GM23338 (cell line): Measurements from ENCODE around the gene PTPRN2. TPM values are rescaled to one million over a fixed set of nuclear protein-coding genes. Genes with fewer than 3 reads are reported as not detected.

ENCODE experiments used
- ATAC-seq: fragments of 200-7000 bp; cut with Tn5 transposase; 3 replicates; pipeline ENCODE4 v1.9.1; 2020
- DNase-seq: peaks from one replicate; pipeline ENCODE4 v3.0.0-alpha.2; 2015; ENCODE audit warnings: low spot score
- H2AFZ ChIP-seq: fragments of 200-600 bp; sonication (generic); 2 replicates; pipeline ENCODE4 v1.8.0; 2016; ENCODE audit warnings: antibody characterized with exemption, mild to moderate bottlenecking, moderate library complexity
- H3F3A ChIP-seq: fragments of 200-600 bp; sonication (generic); replicated peaks from 2 replicates; pipeline ENCODE4 v1.8.0; 2017; ENCODE audit warnings: antibody characterized with exemption, mixed run types, low read depth
- H3K27ac ChIP-seq: fragments of 200-600 bp; sonication (generic); 2 replicates; pipeline ENCODE4 v1.6.1; 2016; ENCODE audit warnings: low read depth
- H3K27me3 ChIP-seq: fragments of 200-600 bp; sonication (generic); 2 replicates; pipeline ENCODE4 v1.8.0; 2016; ENCODE audit warnings: mild to moderate bottlenecking, mixed run types, moderate library complexity; ENCODE audit not compliant: insufficient read depth
- H3K36me3 ChIP-seq: fragments of 200-600 bp; sonication (generic); 2 replicates; pipeline ENCODE4 v1.8.0; 2016; ENCODE audit warnings: mild to moderate bottlenecking; ENCODE audit not compliant: insufficient read depth
- H3K4me1 ChIP-seq: fragments of 200-600 bp; sonication (generic); 2 replicates; pipeline ENCODE4 v1.8.0; 2016; ENCODE audit warnings: mild to moderate bottlenecking, moderate library complexity; ENCODE audit not compliant: insufficient read depth
- H3K4me2 ChIP-seq: fragments of 200-600 bp; sonication (generic); 2 replicates; pipeline ENCODE4 v1.7.1; 2017; ENCODE audit warnings: mixed run types
- H3K4me3 ChIP-seq: fragments of 200-600 bp; sonication (generic); 2 replicates; pipeline ENCODE4 v1.6.1; 2016; ENCODE audit warnings: mixed run types
- H3K79me2 ChIP-seq: fragments of 200-600 bp; sonication (generic); replicated peaks from 2 replicates; pipeline ENCODE4 v1.8.0; 2017; ENCODE audit warnings: mild to moderate bottlenecking; ENCODE audit not compliant: insufficient read depth
- H3K9me2 ChIP-seq: fragments of 200-600 bp; sonication (generic); 2 replicates; pipeline ENCODE4 v1.8.0; 2017; ENCODE audit not compliant: insufficient read depth
- H4K20me1 ChIP-seq: fragments of 200-600 bp; sonication (generic); replicated peaks from 2 replicates; pipeline ENCODE4 v1.8.0; 2017; ENCODE audit warnings: mild to moderate bottlenecking; ENCODE audit not compliant: insufficient read depth
- H3K27ac Mint-ChIP-seq: 2 replicates; pipeline ENCODE4 v1.8.0; 2020; ENCODE audit warnings: inconsistent platforms, mild to moderate bottlenecking, moderate library complexity, mixed read lengths
- H3K27me3 Mint-ChIP-seq: 3 replicates; pipeline ENCODE4 v1.8.0; 2022; ENCODE audit warnings: low read depth, mild to moderate bottlenecking, moderate library complexity, mixed read lengths, inconsistent platforms; ENCODE audit not compliant: insufficient read depth, poor library complexity
- H3K36me3 Mint-ChIP-seq: 3 replicates; pipeline ENCODE4 v1.8.0; 2021; ENCODE audit warnings: low read depth, mild to moderate bottlenecking, inconsistent platforms, moderate library complexity, mixed read lengths
- H3K4me1 Mint-ChIP-seq: 3 replicates; pipeline ENCODE4 v1.8.0; 2020; ENCODE audit warnings: mild to moderate bottlenecking, inconsistent platforms, mixed read lengths
- H3K4me3 Mint-ChIP-seq: 3 replicates; pipeline ENCODE4 v1.8.0; 2021; ENCODE audit warnings: moderate library complexity, mild to moderate bottlenecking, inconsistent platforms, mixed read lengths
- H3K9me3 Mint-ChIP-seq: 3 replicates; pipeline ENCODE4 v1.8.0; 2020; ENCODE audit warnings: moderate library complexity, mild to moderate bottlenecking, inconsistent platforms, mixed read lengths
- EZH2phosphoT487 ChIP-seq: fragments of 200-600 bp; sonication (generic); IDR thresholded peaks from one replicate; pipeline ENCODE4 v1.8.1; 2018; ENCODE audit warnings: antibody characterized with exemption; ENCODE audit not compliant: unreplicated experiment
- ZNF331 ChIP-seq: fragments of 250-450 bp; sonication (Bioruptor Pico); IDR thresholded peaks from 2 replicates; pipeline ENCODE4 v1.5.0; 2020; ENCODE audit warnings: low read depth, mild to moderate bottlenecking, moderate library complexity
- polyA plus RNA-seq: library from polyadenylated mRNA; unstranded; fragments of >200 nt; fragmentation: Nextera tagmentation; extraction: Ambion mirVana; gene quantifications from 2 replicates; pipeline ENCODE4 v1.2.1, GENCODE V29; 2016
- total RNA-seq: library from RNA; depleted of rRNA; stranded (reverse); fragments of >200 nt; shearing (Covaris generic); gene quantifications from 2 replicates; pipeline ENCODE4 v1.2.3, GENCODE V29; 2014
- TF ChIP-seq, protein P1 (sequence below): fragments of 250-450 bp; sonication (Bioruptor Pico); IDR thresholded peaks from 2 replicates; pipeline ENCODE4 v1.5.0; 2020; ENCODE audit warnings: mild to moderate bottlenecking, moderate library complexity
- TF ChIP-seq, protein P2 (sequence below), 2 experiments: fragments of 200-600 bp in 1 of 2; sonication (generic) in 1 of 2; conservative IDR thresholded peaks; 2 replicates each; pipeline versions ENCODE4 v1.5.1 to v1.6.1; 2016 to 2017; ENCODE audit warnings: antibody characterized with exemption in 2 of 2, low read depth in 2 of 2, mild to moderate bottlenecking in 2 of 2, moderate library complexity in 1 of 2

PTPRN2 gene
- total and polyA plus RNA-seq, 2 experiments from 2014 or later, result 0.87 to 4.0 TPM

DNA sequence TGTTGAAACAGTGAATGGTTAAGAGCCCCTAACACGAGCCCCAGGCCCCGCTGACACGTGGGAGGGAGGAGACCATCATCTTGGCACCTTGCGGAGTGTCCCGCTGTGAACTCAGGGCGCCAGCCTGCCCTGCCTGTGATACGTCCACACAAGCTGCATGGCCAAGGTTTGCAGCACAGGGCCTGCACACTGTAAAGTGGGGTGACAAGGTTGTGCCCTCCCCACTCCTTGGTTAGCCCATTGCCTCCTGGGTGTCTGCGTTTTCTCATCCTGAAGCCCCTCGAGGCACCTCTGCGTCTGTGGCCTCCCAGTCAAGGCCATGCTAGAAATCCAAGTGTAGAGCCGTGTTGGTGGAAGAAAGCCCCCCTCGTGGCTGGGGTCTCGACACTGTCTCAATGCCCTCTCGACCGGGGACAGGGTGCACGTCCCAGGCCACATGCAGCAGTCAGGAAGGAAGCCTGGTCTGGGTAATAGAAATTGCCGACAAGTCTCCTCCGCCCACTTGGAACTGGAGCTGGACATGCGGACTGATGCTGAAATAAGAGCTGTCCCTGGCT, 1058.8 kb downstream of the PTPRN2 start (continued):
- TF ChIP-seq, protein P1, sequence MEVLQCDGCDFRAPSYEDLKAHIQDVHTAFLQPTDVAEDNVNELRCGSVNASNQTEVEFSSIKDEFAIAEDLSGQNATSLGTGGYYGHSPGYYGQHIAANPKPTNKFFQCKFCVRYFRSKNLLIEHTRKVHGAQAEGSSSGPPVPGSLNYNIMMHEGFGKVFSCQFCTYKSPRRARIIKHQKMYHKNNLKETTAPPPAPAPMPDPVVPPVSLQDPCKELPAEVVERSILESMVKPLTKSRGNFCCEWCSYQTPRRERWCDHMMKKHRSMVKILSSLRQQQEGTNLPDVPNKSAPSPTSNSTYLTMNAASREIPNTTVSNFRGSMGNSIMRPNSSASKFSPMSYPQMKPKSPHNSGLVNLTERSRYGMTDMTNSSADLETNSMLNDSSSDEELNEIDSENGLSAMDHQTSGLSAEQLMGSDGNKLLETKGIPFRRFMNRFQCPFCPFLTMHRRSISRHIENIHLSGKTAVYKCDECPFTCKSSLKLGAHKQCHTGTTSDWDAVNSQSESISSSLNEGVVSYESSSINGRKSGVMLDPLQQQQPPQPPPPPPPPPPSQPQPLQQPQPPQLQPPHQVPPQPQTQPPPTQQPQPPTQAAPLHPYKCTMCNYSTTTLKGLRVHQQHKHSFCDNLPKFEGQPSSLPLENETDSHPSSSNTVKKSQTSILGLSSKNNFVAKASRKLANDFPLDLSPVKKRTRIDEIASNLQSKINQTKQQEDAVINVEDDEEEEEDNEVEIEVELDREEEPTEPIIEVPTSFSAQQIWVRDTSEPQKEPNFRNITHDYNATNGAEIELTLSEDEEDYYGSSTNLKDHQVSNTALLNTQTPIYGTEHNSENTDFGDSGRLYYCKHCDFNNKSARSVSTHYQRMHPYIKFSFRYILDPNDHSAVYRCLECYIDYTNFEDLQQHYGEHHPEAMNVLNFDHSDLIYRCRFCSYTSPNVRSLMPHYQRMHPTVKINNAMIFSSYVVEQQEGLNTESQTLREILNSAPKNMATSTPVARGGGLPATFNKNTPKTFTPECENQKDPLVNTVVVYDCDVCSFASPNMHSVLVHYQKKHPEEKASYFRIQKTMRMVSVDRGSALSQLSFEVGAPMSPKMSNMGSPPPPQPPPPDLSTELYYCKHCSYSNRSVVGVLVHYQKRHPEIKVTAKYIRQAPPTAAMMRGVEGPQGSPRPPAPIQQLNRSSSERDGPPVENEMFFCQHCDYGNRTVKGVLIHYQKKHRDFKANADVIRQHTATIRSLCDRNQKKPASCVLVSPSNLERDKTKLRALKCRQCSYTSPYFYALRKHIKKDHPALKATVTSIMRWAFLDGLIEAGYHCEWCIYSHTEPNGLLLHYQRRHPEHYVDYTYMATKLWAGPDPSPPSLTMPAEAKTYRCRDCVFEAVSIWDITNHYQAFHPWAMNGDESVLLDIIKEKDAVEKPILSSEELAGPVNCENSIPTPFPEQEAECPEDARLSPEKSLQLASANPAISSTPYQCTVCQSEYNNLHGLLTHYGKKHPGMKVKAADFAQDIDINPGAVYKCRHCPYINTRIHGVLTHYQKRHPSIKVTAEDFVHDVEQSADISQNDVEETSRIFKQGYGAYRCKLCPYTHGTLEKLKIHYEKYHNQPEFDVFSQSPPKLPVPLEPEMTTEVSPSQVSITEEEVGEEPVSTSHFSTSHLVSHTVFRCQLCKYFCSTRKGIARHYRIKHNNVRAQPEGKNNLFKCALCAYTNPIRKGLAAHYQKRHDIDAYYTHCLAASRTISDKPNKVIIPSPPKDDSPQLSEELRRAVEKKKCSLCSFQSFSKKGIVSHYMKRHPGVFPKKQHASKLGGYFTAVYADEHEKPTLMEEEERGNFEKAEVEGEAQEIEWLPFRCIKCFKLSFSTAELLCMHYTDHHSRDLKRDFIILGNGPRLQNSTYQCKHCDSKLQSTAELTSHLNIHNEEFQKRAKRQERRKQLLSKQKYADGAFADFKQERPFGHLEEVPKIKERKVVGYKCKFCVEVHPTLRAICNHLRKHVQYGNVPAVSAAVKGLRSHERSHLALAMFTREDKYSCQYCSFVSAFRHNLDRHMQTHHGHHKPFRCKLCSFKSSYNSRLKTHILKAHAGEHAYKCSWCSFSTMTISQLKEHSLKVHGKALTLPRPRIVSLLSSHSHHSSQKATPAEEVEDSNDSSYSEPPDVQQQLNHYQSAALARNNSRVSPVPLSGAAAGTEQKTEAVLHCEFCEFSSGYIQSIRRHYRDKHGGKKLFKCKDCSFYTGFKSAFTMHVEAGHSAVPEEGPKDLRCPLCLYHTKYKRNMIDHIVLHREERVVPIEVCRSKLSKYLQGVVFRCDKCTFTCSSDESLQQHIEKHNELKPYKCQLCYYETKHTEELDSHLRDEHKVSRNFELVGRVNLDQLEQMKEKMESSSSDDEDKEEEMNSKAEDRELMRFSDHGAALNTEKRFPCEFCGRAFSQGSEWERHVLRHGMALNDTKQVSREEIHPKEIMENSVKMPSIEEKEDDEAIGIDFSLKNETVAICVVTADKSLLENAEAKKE (CRISPR knock-in tag), result no peak
- TF ChIP-seq EZH2phosphoT487, result no peak
- TF ChIP-seq ZNF331 (CRISPR knock-in tag), result no peak

DNA sequence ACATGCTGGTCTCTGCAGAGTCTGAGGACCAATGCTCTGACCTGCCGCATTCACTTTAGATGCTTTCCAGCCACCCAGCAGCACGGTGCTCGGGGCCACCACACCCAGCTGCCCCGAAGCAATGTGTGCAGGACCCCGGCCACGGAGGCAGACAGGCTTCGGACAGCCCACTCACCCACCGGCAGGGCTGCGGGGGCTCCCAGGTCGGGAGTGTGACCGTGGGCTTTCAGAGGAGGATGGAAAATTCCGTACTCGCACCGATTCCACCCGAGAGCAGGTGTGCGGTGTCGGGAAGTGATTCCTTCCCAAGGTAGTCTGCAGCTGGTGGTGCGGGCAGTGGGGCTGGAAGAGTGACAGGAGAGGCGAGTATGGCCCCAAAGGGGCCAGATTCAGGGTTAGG, 1059.9 kb downstream of the PTPRN2 start:
- H3K27me3 ChIP-seq, result no peaks in the 10 kb centered on the region
- H3K36me3 ChIP-seq, result no peaks in the 10 kb centered on the region
- no peak overlapping the region for H3K27ac ChIP-seq
- no peak overlapping the region for H2AFZ ChIP-seq
- no peaks in the 10 kb centered on the region for H3K9me2 ChIP-seq
- H3F3A ChIP-seq, result no peaks in the 10 kb centered on the region
- ATAC-seq (no peak), DNase-seq (no peak)
- no peaks in the 10 kb centered on the region for H3K4me1 ChIP-seq
- H3K9me3 Mint-ChIP-seq, result peaks cover 94% of the 10 kb centered on the region
- TF ChIP-seq, protein P2, sequence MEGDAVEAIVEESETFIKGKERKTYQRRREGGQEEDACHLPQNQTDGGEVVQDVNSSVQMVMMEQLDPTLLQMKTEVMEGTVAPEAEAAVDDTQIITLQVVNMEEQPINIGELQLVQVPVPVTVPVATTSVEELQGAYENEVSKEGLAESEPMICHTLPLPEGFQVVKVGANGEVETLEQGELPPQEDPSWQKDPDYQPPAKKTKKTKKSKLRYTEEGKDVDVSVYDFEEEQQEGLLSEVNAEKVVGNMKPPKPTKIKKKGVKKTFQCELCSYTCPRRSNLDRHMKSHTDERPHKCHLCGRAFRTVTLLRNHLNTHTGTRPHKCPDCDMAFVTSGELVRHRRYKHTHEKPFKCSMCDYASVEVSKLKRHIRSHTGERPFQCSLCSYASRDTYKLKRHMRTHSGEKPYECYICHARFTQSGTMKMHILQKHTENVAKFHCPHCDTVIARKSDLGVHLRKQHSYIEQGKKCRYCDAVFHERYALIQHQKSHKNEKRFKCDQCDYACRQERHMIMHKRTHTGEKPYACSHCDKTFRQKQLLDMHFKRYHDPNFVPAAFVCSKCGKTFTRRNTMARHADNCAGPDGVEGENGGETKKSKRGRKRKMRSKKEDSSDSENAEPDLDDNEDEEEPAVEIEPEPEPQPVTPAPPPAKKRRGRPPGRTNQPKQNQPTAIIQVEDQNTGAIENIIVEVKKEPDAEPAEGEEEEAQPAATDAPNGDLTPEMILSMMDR (conservative IDR thresholded peaks at IDR 0.05; ENCODE audit: low read depth in 2 of 2), result no peak
- H3K36me3 Mint-ChIP-seq, result peaks cover 47% of the 10 kb centered on the region
- H4K20me1 ChIP-seq, result no peaks in the 10 kb centered on the region
- H3K79me2 ChIP-seq, result no peaks in the 10 kb centered on the region
- H3K4me1 Mint-ChIP-seq, result no peaks in the 10 kb centered on the region
- H3K27me3 Mint-ChIP-seq, result peaks cover 8% of the 10 kb centered on the region
- no peak overlapping the region for H3K4me2 ChIP-seq
- no peak overlapping the region for H3K4me3 Mint-ChIP-seq
- no peak overlapping the region for H3K4me3 ChIP-seq
- no peak overlapping the region for H3K27ac Mint-ChIP-seq
